ENCODE measurements around the gene RALY.

RALY gene

GRCh38 chr20:33995053-33995831 lies 1.5 kb downstream of the RALY start:
- DNase-seq (ENCODE audit: extremely low spot score), result no peak
- TF ChIP-seq FOXM1 (IDR thresholded peaks at IDR 0.05; ENCODE audit: borderline replicate concordance), result no peak
- TF ChIP-seq ARNT (IDR thresholded peaks at IDR 0.05), result no peak
- no peak for TF ChIP-seq HDGF (IDR thresholded peaks at IDR 0.05; ENCODE audit: borderline replicate concordance)
- TF ChIP-seq CTBP1 (IDR thresholded peaks at IDR 0.05; ENCODE audit: borderline replicate concordance), result no peak
- POLR2A ChIA-PET, result interaction anchor here (3.6 kb wide), 1 partner anchor 14 kb away, joined by 22 read pairs; no protein-coding TSS in a partner anchor
- CTCF ChIA-PET, result interaction anchor here (0.6 kb wide), 1 partner anchor 1574 kb away, joined by 4 read pairs; no protein-coding TSS in a partner anchor

- DNase-seq (ENCODE audit: extremely low spot score), result no peak
- no peak for TF ChIP-seq L3MBTL2 (conservative IDR thresholded peaks at IDR 0.05)
- no peak for TF ChIP-seq CTBP1 (IDR thresholded peaks at IDR 0.05; ENCODE audit: borderline replicate concordance)
- no peak for TF ChIP-seq ARNT (IDR thresholded peaks at IDR 0.05)
- TF ChIP-seq PKNOX1 (IDR thresholded peaks at IDR 0.05), result no peak
- POLR2A ChIA-PET, result no interaction called here
- CTCF ChIA-PET, result no interaction called here
Observed at GRCh38 chr20:33999025-33999649, 5.4 kb downstream of the RALY start.

- TF ChIP-seq BHLHE40 (IDR thresholded peaks at IDR 0.05; ENCODE audit: borderline replicate concordance) (no peak), CTBP1 (IDR thresholded peaks at IDR 0.05; ENCODE audit: borderline replicate concordance) (no peak)
- ChIA-PET CTCF (interaction anchor here (0.7 to 0.8 kb wide), 2 partner anchors 59 to 81 kb away, joined by 3 to 4 read pairs; no protein-coding TSS in a partner anchor), POLR2A (no interaction called here)
- no peak for DNase-seq (ENCODE audit: extremely low spot score)
Observed at GRCh38 chr20:34001378-34001777, 7.7 kb downstream of the RALY start.

GRCh38 chr20:34004227-34004626 lies 10.5 kb downstream of the RALY start:
- ChIA-PET POLR2A (interaction anchor here (1.0 kb wide), 1 partner anchor 11 kb away, joined by 4 read pairs; the partner anchor contains the start of gene RALY), CTCF (interaction anchor here (1.0 kb wide), 1 partner anchor 18 kb away, joined by 6 read pairs; no protein-coding TSS in a partner anchor)
- DNase-seq (ENCODE audit: extremely low spot score), result no peak
- TF ChIP-seq ARNT (IDR thresholded peaks at IDR 0.05), result no peak
- no peak for TF ChIP-seq NFRKB (IDR thresholded peaks at IDR 0.05)
- TF ChIP-seq BHLHE40 (IDR thresholded peaks at IDR 0.05; ENCODE audit: borderline replicate concordance), result no peak
- TF ChIP-seq SUZ12 (IDR thresholded peaks at IDR 0.05), result no peak
- TF ChIP-seq L3MBTL2 (conservative IDR thresholded peaks at IDR 0.05), result no peak
- TF ChIP-seq ZNF384 (IDR thresholded peaks at IDR 0.05), result no peak
- TF ChIP-seq ELF4 (IDR thresholded peaks at IDR 0.05), result no peak
- no peak for TF ChIP-seq HDGF (IDR thresholded peaks at IDR 0.05; ENCODE audit: borderline replicate concordance)
- TF ChIP-seq FOXA1 (IDR thresholded peaks at IDR 0.05), result no peak
- TF ChIP-seq FOXM1 (IDR thresholded peaks at IDR 0.05; ENCODE audit: borderline replicate concordance), result no peak
- TF ChIP-seq SP1 (IDR thresholded peaks at IDR 0.05), result no peak
- no peak for TF ChIP-seq TARDBP (IDR thresholded peaks at IDR 0.05)
- TF ChIP-seq FOXK2 (IDR thresholded peaks at IDR 0.05), result no peak
- no peak for TF ChIP-seq LEF1 (IDR thresholded peaks at IDR 0.05; ENCODE audit: borderline replicate concordance)
- TF ChIP-seq PKNOX1 (IDR thresholded peaks at IDR 0.05), result no peak
- no peak for TF ChIP-seq CTBP1 (IDR thresholded peaks at IDR 0.05; ENCODE audit: borderline replicate concordance)

GRCh38 chr20:34004790-34005457 lies 11.2 kb downstream of the RALY start:
- no peak for DNase-seq (ENCODE audit: extremely low spot score)
- CTCF ChIA-PET, result interaction anchor here (1.0 kb wide), 1 partner anchor 17 kb away, joined by 6 read pairs; no protein-coding TSS in a partner anchor
- no peak for TF ChIP-seq LEF1 (IDR thresholded peaks at IDR 0.05; ENCODE audit: borderline replicate concordance)
- TF ChIP-seq BHLHE40 (IDR thresholded peaks at IDR 0.05; ENCODE audit: borderline replicate concordance), result no peak
- no peak for TF ChIP-seq SP1 (IDR thresholded peaks at IDR 0.05)
- no peak for TF ChIP-seq SUZ12 (IDR thresholded peaks at IDR 0.05)
- TF ChIP-seq HDGF (IDR thresholded peaks at IDR 0.05; ENCODE audit: borderline replicate concordance), result no peak
- no peak for TF ChIP-seq NFRKB (IDR thresholded peaks at IDR 0.05)
- no peak for TF ChIP-seq FOXA1 (IDR thresholded peaks at IDR 0.05)
- TF ChIP-seq ARNT (IDR thresholded peaks at IDR 0.05), result no peak
- no peak for TF ChIP-seq L3MBTL2 (conservative IDR thresholded peaks at IDR 0.05)
- TF ChIP-seq ZNF384 (IDR thresholded peaks at IDR 0.05), result no peak
- no peak for TF ChIP-seq ELF4 (IDR thresholded peaks at IDR 0.05)
- TF ChIP-seq FOXM1 (IDR thresholded peaks at IDR 0.05; ENCODE audit: borderline replicate concordance), result no peak
- TF ChIP-seq FOXK2 (IDR thresholded peaks at IDR 0.05), result no peak
- TF ChIP-seq TARDBP (IDR thresholded peaks at IDR 0.05), result no peak
- no peak for TF ChIP-seq PKNOX1 (IDR thresholded peaks at IDR 0.05)
- POLR2A ChIA-PET, result interaction anchor here (1.0 kb wide), 1 partner anchor 11 kb away, joined by 4 read pairs; the partner anchor contains the start of gene RALY

GRCh38 chr20:34006619-34007018 lies 12.9 kb downstream of the RALY start:
- POLR2A ChIA-PET, result no interaction called here
- TF ChIP-seq PKNOX1 (IDR thresholded peaks at IDR 0.05) (no peak), SP1 (IDR thresholded peaks at IDR 0.05) (no peak), HDGF (IDR thresholded peaks at IDR 0.05; ENCODE audit: borderline replicate concordance) (no peak), ZNF384 (IDR thresholded peaks at IDR 0.05) (no peak), LEF1 (IDR thresholded peaks at IDR 0.05; ENCODE audit: borderline replicate concordance) (no peak), ELF4 (IDR thresholded peaks at IDR 0.05) (no peak), NFRKB (IDR thresholded peaks at IDR 0.05) (no peak), SUZ12 (IDR thresholded peaks at IDR 0.05) (no peak), BHLHE40 (IDR thresholded peaks at IDR 0.05; ENCODE audit: borderline replicate concordance) (no peak), ARNT (IDR thresholded peaks at IDR 0.05) (no peak), FOXK2 (IDR thresholded peaks at IDR 0.05) (no peak), L3MBTL2 (conservative IDR thresholded peaks at IDR 0.05) (no peak), TARDBP (IDR thresholded peaks at IDR 0.05) (no peak), FOXM1 (IDR thresholded peaks at IDR 0.05; ENCODE audit: borderline replicate concordance) (no peak), CTBP1 (IDR thresholded peaks at IDR 0.05; ENCODE audit: borderline replicate concordance) (no peak), FOXA1 (IDR thresholded peaks at IDR 0.05) (no peak)
- CTCF ChIA-PET, result no interaction called here
- no peak for DNase-seq (ENCODE audit: extremely low spot score)
